Neuronal stem cell (in vitro differentiated cells): ENCODE measurements around the gene GLUD1.
"Not testable (repeated sequence)": the region's sequence is repeated elsewhere in the genome, so short reads cannot be mapped to it uniquely, and the experiment has no call there.

ENCODE experiments used
- DNase-seq: peaks from one replicate; pipeline ENCODE4 v3.0.0-alpha.2; 2013; ENCODE audit warnings: low spot score
- H2AFZ ChIP-seq: one replicate; pipeline ENCODE4 v1.6.1; 2013; ENCODE audit warnings: mild to moderate bottlenecking, low read length, inconsistent platforms
- H2AK5ac ChIP-seq: 2 replicates; pipeline ENCODE4 v1.6.1; 2013; ENCODE audit warnings: low read depth, mild to moderate bottlenecking, inconsistent platforms, low read length, moderate library complexity, mixed read lengths
- H2BK120ac ChIP-seq: 2 replicates; pipeline ENCODE4 v1.6.1; 2013; ENCODE audit warnings: low read depth, mild to moderate bottlenecking, inconsistent platforms, low read length, moderate library complexity, mixed read lengths
- H2BK12ac ChIP-seq: one replicate; pipeline ENCODE4 v1.6.1; 2013; ENCODE audit warnings: low read length, inconsistent platforms
- H2BK15ac ChIP-seq: 2 replicates; pipeline ENCODE4 v1.6.1; 2013; ENCODE audit warnings: mild to moderate bottlenecking, low read length, inconsistent platforms, mixed read lengths
- H2BK5ac ChIP-seq: one replicate; pipeline ENCODE4 v1.6.1; 2013; ENCODE audit warnings: inconsistent platforms, mild to moderate bottlenecking, low read length, moderate library complexity
- H3K14ac ChIP-seq: one replicate; pipeline ENCODE4 v1.6.1; 2013; ENCODE audit warnings: low read length, inconsistent platforms
- H3K18ac ChIP-seq: 2 replicates; pipeline ENCODE4 v1.6.1; 2013; ENCODE audit warnings: low read length, inconsistent platforms
- H3K23ac ChIP-seq: 2 replicates; pipeline ENCODE4 v1.6.1; 2013; ENCODE audit warnings: low read depth, mild to moderate bottlenecking, mixed read lengths, low read length, inconsistent platforms; ENCODE audit not compliant: poor library complexity
- H3K27ac ChIP-seq: replicated peaks from 3 replicates; pipeline ENCODE4 v1.5.1; 2013; ENCODE audit warnings: low read length, inconsistent platforms
- H3K27me3 ChIP-seq, 3 experiments: 2 replicates each; pipeline ENCODE4 v1.6.1; 2013; ENCODE audit warnings: low read length in 3 of 3, mild to moderate bottlenecking in 2 of 3, inconsistent platforms in 1 of 3, low read depth in 1 of 3, mixed read lengths in 1 of 3, moderate library complexity in 1 of 3; ENCODE audit not compliant: control insufficient read depth in 3 of 3, insufficient read depth in 3 of 3
- H3K36me3 ChIP-seq, 2 donors: replicated peaks in 1 of 2; 2 replicates each; pipeline ENCODE4 v1.6.1; 2013; ENCODE audit warnings: low read length in 2 of 2; ENCODE audit not compliant: control insufficient read depth in 2 of 2, insufficient read depth in 2 of 2
- H3K4ac ChIP-seq: 2 replicates; pipeline ENCODE4 v1.6.1; 2013; ENCODE audit warnings: inconsistent platforms, mild to moderate bottlenecking, low read length, moderate library complexity
- H3K4me1 ChIP-seq, 2 donors: 1 replicate in 1 of 2; 2 replicates in 1 of 2; pipeline ENCODE4 v1.6.1; 2013; ENCODE audit warnings: low read length in 2 of 2, low read depth in 1 of 2; ENCODE audit not compliant: control insufficient read depth in 2 of 2, insufficient read depth in 1 of 2
- H3K4me2 ChIP-seq: one replicate; pipeline ENCODE4 v1.6.1; 2013; ENCODE audit warnings: mild to moderate bottlenecking, low read length, inconsistent platforms; ENCODE audit not compliant: insufficient read depth, poor library complexity, severe bottlenecking
- H3K4me3 ChIP-seq, 2 donors: 2 replicates each; pipeline ENCODE4 v1.5.1; 2013; ENCODE audit warnings: low read length in 2 of 2, mild to moderate bottlenecking in 2 of 2, inconsistent platforms in 1 of 2, moderate library complexity in 1 of 2
- H3K79me1 ChIP-seq: one replicate; pipeline ENCODE4 v1.6.1; 2013; ENCODE audit warnings: low read depth, mild to moderate bottlenecking, inconsistent platforms, low read length, moderate library complexity
- H3K9ac ChIP-seq: one replicate; pipeline ENCODE4 v1.6.1; 2013; ENCODE audit warnings: mild to moderate bottlenecking, low read depth, low read length, inconsistent platforms; ENCODE audit not compliant: poor library complexity
- H3K9me3 ChIP-seq, 2 donors: replicated peaks in 1 of 2; 2 replicates each; pipeline versions ENCODE3 to v1.6.1; 2013; ENCODE audit warnings: low read length in 2 of 2, mild to moderate bottlenecking in 2 of 2, inconsistent platforms in 1 of 2, low read depth in 1 of 2, mixed read lengths in 1 of 2, moderate library complexity in 1 of 2; ENCODE audit not compliant: control insufficient read depth in 2 of 2, insufficient read depth in 1 of 2
- H4K8ac ChIP-seq: one replicate; pipeline ENCODE4 v1.6.1; 2013; ENCODE audit warnings: low read depth, mild to moderate bottlenecking, inconsistent platforms, low read length, moderate library complexity
- H4K91ac ChIP-seq: one replicate; pipeline ENCODE4 v1.6.1; 2013; ENCODE audit warnings: low read length, low read depth, mild to moderate bottlenecking, inconsistent platforms; ENCODE audit not compliant: poor library complexity
- WGBS, 2 donors: extraction: QIAGEN DNeasy Blood & Tissue Kit; methylation state at CpG; one replicate each; pipeline ENCODE4 v1.1.7; 2013; ENCODE audit warnings: missing lambda C conversion rate in 2 of 2, mixed read lengths in 1 of 2; ENCODE audit not compliant: insufficient read length in 2 of 2, insufficient replicate concordance in 1 of 2; ENCODE audit errors: extremely low coverage in 2 of 2; 5-methylcytosine and 5-hydroxymethylcytosine counted together

Gene GLUD1

GRCh38 chr10:87008303-87008702 lies 86.3 kb downstream of the GLUD1 start:
- not testable (repeated sequence) for H3K4me2 ChIP-seq, DNase-seq, H3K4me3 ChIP-seq, H3K27me3 ChIP-seq, H2BK12ac ChIP-seq, H3K4me1 ChIP-seq, H3K79me1 ChIP-seq, H2BK5ac ChIP-seq, H3K9ac ChIP-seq, H3K4ac ChIP-seq, H4K8ac ChIP-seq, H3K36me3 ChIP-seq, H3K14ac ChIP-seq, H4K91ac ChIP-seq, H3K27ac ChIP-seq, H2AK5ac ChIP-seq, H3K9me3 ChIP-seq, H3K23ac ChIP-seq, H2BK120ac ChIP-seq, H2AFZ ChIP-seq, H3K18ac ChIP-seq, H2BK15ac ChIP-seq
- no CpG with 5 or more reads among the region's 7 CpGs for WGBS, 2 donors

- DNase-seq, H4K91ac ChIP-seq: not testable (repeated sequence)
- WGBS, 2 donors: no CpG with 5 or more reads among the region's 6 CpGs
Measured at GRCh38 chr10:87007674-87008073, 87.0 kb downstream of the GLUD1 start.

GRCh38 chr10:87007124-87007523 lies 87.5 kb downstream of the GLUD1 start:
- not testable (repeated sequence) for H2BK12ac ChIP-seq, H3K23ac ChIP-seq, H2AK5ac ChIP-seq, H3K27me3 ChIP-seq, H3K79me1 ChIP-seq, H2BK15ac ChIP-seq, H3K4me3 ChIP-seq, H2AFZ ChIP-seq, H3K4me2 ChIP-seq, H3K36me3 ChIP-seq, H3K9me3 ChIP-seq, H3K9ac ChIP-seq, H3K4ac ChIP-seq, H4K8ac ChIP-seq, DNase-seq, H3K4me1 ChIP-seq, H4K91ac ChIP-seq, H2BK5ac ChIP-seq, H3K14ac ChIP-seq, H3K18ac ChIP-seq, H2BK120ac ChIP-seq, H3K27ac ChIP-seq
- no CpG with 5 or more reads among the region's 1 CpG for WGBS, 2 donors

More at GRCh38 chr10:87007674-87008073, 87.0 kb downstream of the GLUD1 start:
- H3K27me3 ChIP-seq, H3K4me2 ChIP-seq, H2AK5ac ChIP-seq, H3K4me3 ChIP-seq, H3K14ac ChIP-seq, H3K23ac ChIP-seq, H3K79me1 ChIP-seq, H2BK15ac ChIP-seq, H2BK5ac ChIP-seq, H3K18ac ChIP-seq, H3K36me3 ChIP-seq, H3K9me3 ChIP-seq, H2BK120ac ChIP-seq, H2AFZ ChIP-seq, H3K9ac ChIP-seq, H3K4ac ChIP-seq, H3K27ac ChIP-seq, H4K8ac ChIP-seq, H3K4me1 ChIP-seq, H2BK12ac ChIP-seq: not testable (repeated sequence)

GRCh38 chr10:87000491-87000890 lies 94.2 kb downstream of the GLUD1 start:
- Histone ChIP-seq H3K14ac (no peak overlapping the region), H4K8ac (no peak overlapping the region), H3K4ac (no peak overlapping the region), H3K4me2 (no peak overlapping the region), H3K4me1 (peaks cover 2% of the 10 kb centered on the region in 2 donors), H2BK15ac (no peak overlapping the region), H3K36me3 (no peaks in the 10 kb centered on the region), H2BK120ac (no peak overlapping the region), H2BK12ac (no peak overlapping the region), H3K23ac (no peak overlapping the region), H2AK5ac (no peak overlapping the region), H3K9me3 (no peaks in the 10 kb centered on the region), H4K91ac (no peak overlapping the region), H3K18ac (no peak overlapping the region), H3K4me3 (no peak overlapping the region), H2BK5ac (no peak overlapping the region), H3K27ac (no peak overlapping the region), H3K79me1 (no peaks in the 10 kb centered on the region), H3K9ac (no peak overlapping the region), H2AFZ (no peak overlapping the region), H3K27me3 (no peaks in the 10 kb centered on the region)
- WGBS, 2 donors: no CpG with 5 or more reads among the region's 3 CpGs
- DNase-seq: no peak
